Spleen (tissue), 11 donors: ENCODE results near the gene ZDHHC14. TPM values are rescaled to one million over a fixed set of nuclear protein-coding genes. Genes with fewer than 3 reads are reported as not detected.

ENCODE experiments used
- DNase-seq: peaks from one replicate; pipeline ENCODE4 v3.0.0-alpha.2; 2020
- H3K27ac ChIP-seq, 8 donors: fragments of 200-600 bp; sonication (generic) in 7 of 8; 1 replicate in 4 of 8; 2 replicates in 4 of 8; pipeline versions ENCODE4 v1.5.0 to v1.8.0; 2016 to 2021; ENCODE audit warnings: inconsistent platforms in 4 of 8, mild to moderate bottlenecking in 4 of 8, moderate library complexity in 1 of 8
- H3K27me3 ChIP-seq, 7 donors: fragments of 200-600 bp; sonication (generic) in 6 of 7; replicated peaks in 1 of 7; 1 replicate in 4 of 7; 2 replicates in 3 of 7; pipeline versions ENCODE4 v1.5.0 to v1.8.0; 2016 to 2021; ENCODE audit warnings: inconsistent platforms in 3 of 7, mild to moderate bottlenecking in 1 of 7
- H3K36me3 ChIP-seq, 6 donors: fragments of 200-600 bp; sonication (generic) in 5 of 6; 1 replicate in 4 of 6; 2 replicates in 2 of 6; pipeline versions ENCODE4 v1.5.0 to v1.8.0; 2016 to 2021; ENCODE audit warnings: inconsistent platforms in 2 of 6
- H3K4me1 ChIP-seq, 6 donors: fragments of 200-600 bp; sonication (generic) in 5 of 6; 1 replicate in 3 of 6; 2 replicates in 3 of 6; pipeline versions ENCODE4 v1.5.0 to v1.8.0; 2016 to 2021; ENCODE audit warnings: inconsistent platforms in 3 of 6
- H3K4me3 ChIP-seq, 8 donors: fragments of 200-600 bp; sonication (generic) in 7 of 8; 1 replicate in 4 of 8; 2 replicates in 4 of 8; pipeline versions ENCODE4 v1.5.0 to v1.8.0; 2016 to 2021; ENCODE audit warnings: inconsistent platforms in 4 of 8, mild to moderate bottlenecking in 4 of 8, moderate library complexity in 2 of 8
- H3K9me3 ChIP-seq, 8 donors: fragments of 200-600 bp; sonication (generic) in 7 of 8; 1 replicate in 4 of 8; 2 replicates in 4 of 8; pipeline versions ENCODE4 v1.5.0 to v1.8.0; 2016 to 2021; ENCODE audit warnings: inconsistent platforms in 4 of 8
- CTCF ChIP-seq, 11 experiments: fragments of 200-600 bp in 7 of 11; fragments of 450-650 bp in 4 of 11; sonication (generic) in 4 of 11; IDR thresholded peaks in 8 of 11; conservative IDR thresholded peaks in 3 of 11; 1 replicate in 7 of 11; 2 replicates in 4 of 11; pipeline versions ENCODE4 v1.4.0 to v1.8.0; 2016 to 2021; ENCODE audit warnings: antibody characterized with exemption in 11 of 11, inconsistent platforms in 4 of 11, mild to moderate bottlenecking in 1 of 11
- POLR2A ChIP-seq, 3 donors: fragments of 450-650 bp; IDR thresholded peaks; one replicate each; pipeline ENCODE4 v1.5.1; 2017; ENCODE audit warnings: antibody characterized with exemption in 3 of 3, mild to moderate bottlenecking in 1 of 3
- POLR2AphosphoS5 ChIP-seq, 3 donors: sonication (generic); formaldehyde crosslinking; IDR thresholded peaks; one replicate each; pipeline ENCODE4 v1.5.1; 2017; ENCODE audit warnings: antibody characterized with exemption in 3 of 3
- WGBS, 5 donors: extraction: QIAGEN DNeasy Blood & Tissue Kit in 3 of 5; methylation state at CpG; one replicate each; pipeline versions ENCODE4 v1.1.5 to v1.1.7; 2013 to 2018; 5-methylcytosine and 5-hydroxymethylcytosine counted together
- intact Hi-C: fragments of 100-400 bp; cut with DNase I; formaldehyde crosslinking; loops from one replicate; pipeline ENCODE4 v1.15.0; 2023; ENCODE audit warnings: low total_unique reads
- polyA plus RNA-seq, 3 donors: library from polyadenylated mRNA; stranded (reverse); fragments of 200-250 nt; gene quantifications; one replicate each; pipeline ENCODE4 v1.2.1, GENCODE V29; 2013
- total RNA-seq, 7 donors: library from RNA; depleted of rRNA in 3 of 7; stranded (reverse); fragments of >200 nt in 3 of 7; fragmentation: NEBNext Ultra II Directional in 4 of 7; extraction: Animal tissue kit (Norgen Biotek cat#: 25700) in 4 of 7; gene quantifications; one replicate each; pipeline versions ENCODE4 v1.1.0 to v1.2.1, GENCODE V29; 2016 to 2021
- donor health status: healthy with polysubstance abuse.
- donor health status: DM: no; HTN: no; CAD: no; lungs with moderate emphysema.
- donor health status: DM: no; HTN: no; CAD: no.
- donor health status: Bipolar disorder and iron deficiency.
- donor health status: healthy.
- donor health status: DM: no; HTN: no; CAD: no.
- donor health status: DM: yes; HTN: yes; CAD: no.

ZDHHC14 gene
- total and polyA plus RNA-seq, 10 donors, result 7.8 to 18.2 (median 11.7) TPM

DNA sequence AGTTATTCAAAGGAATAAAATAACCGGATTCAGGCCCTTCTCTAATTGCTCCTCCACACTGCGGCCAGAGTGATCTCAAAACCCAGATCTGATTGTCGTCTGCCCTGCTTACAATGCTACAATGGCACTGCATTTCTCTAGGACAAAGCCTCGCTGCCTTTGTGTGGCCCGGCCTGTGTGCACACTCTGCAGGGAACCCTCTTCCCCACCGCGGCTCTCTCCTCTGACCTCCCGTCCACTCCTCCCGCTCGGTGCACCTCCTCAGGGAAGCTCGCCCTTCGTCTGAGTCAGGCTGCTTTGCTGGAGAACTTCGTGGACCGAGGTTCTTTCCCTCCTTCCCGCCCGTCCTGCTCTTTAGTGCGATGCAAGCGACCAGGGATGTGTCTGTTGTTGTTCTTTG, 340.4 kb downstream of the ZDHHC14 start:
- peaks cover 0 to 75% (median 0%) of the 10 kb centered on the region in 7 donors for H3K27me3 ChIP-seq
- intact Hi-C loops, result no loop called here
- 90 to 97% (median 93%) methylated on average over 18 of the region's 18 CpGs for WGBS, 5 donors
- H3K4me1 ChIP-seq, result no peaks in the 10 kb centered on the region
- no peaks in the 10 kb centered on the region for H3K36me3 ChIP-seq
- H3K4me3 ChIP-seq, result no peak overlapping the region
- TF ChIP-seq POLR2AphosphoS5 (IDR thresholded peaks at IDR 0.05) (no peak), POLR2A (IDR thresholded peaks at IDR 0.05) (no peak), CTCF (IDR thresholded peaks at IDR 0.05 in 8 of 11, conservative IDR thresholded peaks at IDR 0.05 in 3 of 11) (no peak)
- no peak for DNase-seq
- H3K27ac ChIP-seq, result no peak overlapping the region
- peaks cover 0 to 21% (median 15%) of the 10 kb centered on the region in 8 donors for H3K9me3 ChIP-seq

GRCh38 chr6:157721830-157722229, 340.8 kb downstream of the ZDHHC14 start:
- Histone ChIP-seq H3K27me3 (peaks cover 0 to 71% (median 0%) of the 10 kb centered on the region in 7 donors), H3K4me1 (no peaks in the 10 kb centered on the region), H3K36me3 (no peaks in the 10 kb centered on the region), H3K4me3 (no peak overlapping the region), H3K27ac (no peak overlapping the region), H3K9me3 (peaks cover 0 to 21% (median 15%) of the 10 kb centered on the region in 8 donors)
- intact Hi-C loops, result no loop called here
- TF ChIP-seq CTCF (IDR thresholded peaks at IDR 0.05 in 8 of 11, conservative IDR thresholded peaks at IDR 0.05 in 3 of 11) (no peak), POLR2AphosphoS5 (IDR thresholded peaks at IDR 0.05) (no peak), POLR2A (IDR thresholded peaks at IDR 0.05) (no peak)
- DNase-seq, result no peak
- WGBS, 5 donors, result 83 to 98% (median 90%) methylated on average over 8 of the region's 8 CpGs

DNA sequence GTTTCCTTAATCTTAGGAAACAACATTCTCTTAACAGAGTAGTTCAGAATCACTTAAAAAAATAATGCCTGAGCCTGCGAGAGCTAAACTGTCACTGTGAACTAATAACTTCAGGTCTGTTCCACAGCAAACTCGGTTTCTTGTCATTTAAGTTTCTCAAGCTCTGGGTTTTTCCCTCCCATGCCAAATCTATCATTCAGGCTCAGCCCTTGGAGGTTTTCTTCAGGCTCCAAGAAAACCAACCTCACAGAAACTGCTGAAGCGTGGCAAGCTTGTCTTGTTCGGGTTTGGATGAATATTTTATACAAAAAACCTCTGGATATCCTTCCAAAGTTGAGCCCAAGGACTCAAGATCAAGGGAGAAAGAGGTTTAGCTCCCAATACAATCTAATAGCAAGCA, 342.4 kb downstream of the ZDHHC14 start:
- no peaks in the 10 kb centered on the region for H3K4me1 ChIP-seq
- H3K36me3 ChIP-seq, result no peaks in the 10 kb centered on the region
- H3K27me3 ChIP-seq, result peaks cover 0 to 71% (median 0%) of the 10 kb centered on the region in 7 donors
- no peak for DNase-seq
- H3K4me3 ChIP-seq, result no peak overlapping the region
- intact Hi-C loops, result no loop called here
- no peak overlapping the region for H3K27ac ChIP-seq
- peaks cover 0 to 21% (median 15%) of the 10 kb centered on the region in 8 donors for H3K9me3 ChIP-seq
- TF ChIP-seq CTCF (IDR thresholded peaks at IDR 0.05 in 8 of 11, conservative IDR thresholded peaks at IDR 0.05 in 3 of 11) (no peak), POLR2AphosphoS5 (IDR thresholded peaks at IDR 0.05) (no peak), POLR2A (IDR thresholded peaks at IDR 0.05) (no peak)
- 65 to 84% (median 77%) methylated on average over 4 of the region's 4 CpGs for WGBS, 5 donors

DNA sequence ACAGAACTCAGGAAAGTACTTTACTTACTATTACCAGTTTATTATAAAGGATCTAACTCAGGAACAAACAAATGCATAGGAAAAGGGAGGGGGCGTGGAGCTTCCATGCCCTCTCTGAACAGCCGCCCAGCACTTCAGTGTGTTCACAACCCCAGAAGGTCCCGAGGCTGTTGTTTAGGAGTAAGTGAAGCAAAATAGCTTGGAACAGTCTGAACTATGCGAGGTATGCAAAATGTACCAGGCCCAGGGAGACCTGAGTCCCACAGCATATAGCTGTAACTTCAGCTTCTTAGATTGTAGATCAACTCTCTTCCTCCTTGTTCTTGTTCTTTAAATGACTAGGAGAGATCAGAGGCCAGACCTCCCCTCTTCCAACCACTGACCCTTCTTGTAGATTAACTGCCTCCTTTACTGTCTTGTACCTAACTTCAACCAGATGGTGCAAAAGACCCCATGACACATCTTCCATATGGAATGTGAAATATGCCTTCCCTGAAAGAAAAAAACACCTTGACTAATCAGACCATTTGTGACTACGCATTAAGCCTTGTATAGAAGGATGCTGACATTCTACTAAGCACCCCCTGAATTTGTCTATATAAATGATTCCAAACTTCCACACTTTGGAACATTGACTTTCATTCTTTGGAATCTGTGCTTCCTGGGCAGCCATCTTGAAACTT, 343.3 kb downstream of the ZDHHC14 start:
- intact Hi-C loops, result no loop called here
- Histone ChIP-seq H3K9me3 (peaks cover 0 to 21% (median 15%) of the 10 kb centered on the region in 8 donors), H3K4me1 (no peaks in the 10 kb centered on the region), H3K27me3 (peaks cover 0 to 72% (median 0%) of the 10 kb centered on the region in 7 donors), H3K27ac (no peak overlapping the region), H3K36me3 (no peaks in the 10 kb centered on the region), H3K4me3 (no peak overlapping the region)
- WGBS, 5 donors, result 91 to 93% (median 91%) methylated on average over 5 of the region's 5 CpGs
- TF ChIP-seq POLR2AphosphoS5 (IDR thresholded peaks at IDR 0.05) (no peak), POLR2A (IDR thresholded peaks at IDR 0.05) (no peak), CTCF (IDR thresholded peaks at IDR 0.05 in 8 of 11, conservative IDR thresholded peaks at IDR 0.05 in 3 of 11) (no peak)
- no peak for DNase-seq
